Endometrial microvascular endothelial cells (primary cell): ENCODE data around the gene ZNF664. TPM values are rescaled to one million over a fixed set of nuclear protein-coding genes. Genes with fewer than 3 reads are reported as not detected.
"Not testable (repeated sequence)": the region's sequence is repeated elsewhere in the genome, so short reads cannot be mapped to it uniquely, and the experiment has no call there.

Experiments
- in situ Hi-C: cut with HindIII; loops from 2 replicates; pipeline ENCODE4 v1.10.0; 2017; ENCODE audit warnings: low sequenced_read_pairs, low pct_unique_long_range_greater_than_20kb; ENCODE audit errors: inconsistent ontology term
- total RNA-seq: library from RNA; depleted of rRNA; stranded (reverse); fragments of >200 nt; gene quantifications from one replicate; pipeline ENCODE4 v1.2.3, GENCODE V29; 2015; ENCODE audit errors: inconsistent ontology term

Gene ZNF664
- total RNA-seq, 1 donor from 2014 or later = 34.5 TPM

DNA sequence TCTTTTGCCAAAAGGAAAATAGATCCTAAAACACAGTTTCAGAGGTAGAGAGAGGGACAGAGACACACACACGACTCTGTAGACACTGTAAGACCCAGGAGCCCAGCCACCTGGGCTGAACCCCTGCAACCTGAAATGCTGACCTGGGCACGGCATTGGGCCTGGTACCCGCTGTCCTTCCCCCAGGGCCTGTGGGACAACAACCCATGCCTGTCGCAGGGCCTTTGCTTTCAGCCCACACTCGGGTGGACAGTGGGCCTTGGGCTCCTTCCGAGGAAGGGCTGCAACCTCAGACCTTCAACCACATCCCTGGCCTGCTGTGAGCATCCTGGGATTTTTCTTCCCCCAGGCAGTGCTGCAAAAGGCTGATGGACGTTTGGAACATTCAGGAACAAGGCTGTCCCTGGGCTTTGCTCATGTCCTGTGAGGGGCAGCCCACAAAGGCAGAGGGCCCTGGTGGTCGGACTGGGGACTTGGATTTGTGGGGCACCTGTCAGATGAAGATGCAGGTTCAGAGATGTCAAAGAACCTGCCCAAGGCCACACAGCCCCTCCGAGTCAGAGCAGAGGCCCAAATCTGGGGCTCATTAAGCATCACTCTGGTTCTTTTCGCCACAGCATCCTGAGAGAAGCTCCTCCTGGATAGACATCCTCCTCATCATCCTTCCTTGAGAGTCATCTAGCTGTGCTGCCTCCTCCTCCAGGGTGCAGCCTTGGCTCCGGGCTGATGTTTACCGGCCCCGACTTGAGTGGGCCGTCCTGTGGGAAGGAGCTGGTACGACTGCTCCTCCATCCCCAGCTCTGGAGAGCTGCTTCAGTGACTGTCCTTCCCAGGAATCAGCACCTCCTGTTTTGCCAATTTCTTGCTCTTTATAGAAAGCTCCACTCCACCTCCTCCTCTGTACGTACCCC lies 33.0 kb upstream of the ZNF664 start:
- in situ Hi-C loops = no loop called here

DNA sequence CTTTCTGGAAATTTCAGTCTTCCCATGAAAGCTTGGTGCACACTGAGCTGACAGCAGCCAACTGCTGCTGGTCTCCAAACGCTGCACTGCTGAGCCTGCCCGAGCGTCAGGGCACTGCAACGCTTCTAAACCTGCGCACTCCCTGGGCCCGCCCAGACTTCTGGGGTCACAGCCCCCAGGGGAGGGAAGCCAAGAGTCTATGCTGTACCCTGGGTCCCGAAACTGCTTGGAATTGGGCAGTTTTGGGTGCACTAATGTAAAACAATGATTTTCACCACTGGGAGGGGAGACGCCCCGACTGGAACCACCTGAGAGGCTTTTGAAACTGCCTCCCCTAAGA lies 32.4 kb upstream of the ZNF664 start:
- in situ Hi-C loops = no loop called here

DNA sequence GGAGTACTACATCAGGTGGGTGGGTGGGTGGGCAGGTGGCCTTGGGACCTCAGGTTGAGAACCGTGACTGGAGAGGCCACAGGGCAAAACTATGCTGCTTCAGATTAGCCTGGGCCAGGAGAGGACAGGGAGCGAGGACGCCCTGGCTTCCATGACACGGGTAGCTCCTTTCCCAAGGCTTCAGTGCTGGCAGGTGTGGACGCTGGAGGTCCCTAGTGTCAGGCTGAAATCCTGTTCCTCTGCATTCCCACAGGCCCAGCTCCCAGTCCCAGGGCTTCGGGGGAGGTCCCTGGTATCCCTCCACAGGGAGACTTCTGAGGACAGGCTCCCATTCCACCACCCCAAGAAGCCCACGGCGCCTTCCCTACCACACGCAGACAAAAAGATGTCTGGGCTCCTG lies 32.0 kb upstream of the ZNF664 start:
- in situ Hi-C loops = no loop called here

GRCh38 chr12:123941624-123942237 lies 31.3 kb upstream of the ZNF664 start:
- in situ Hi-C loops = no loop called here

- in situ Hi-C loops = no loop called here
Observed at GRCh38 chr12:123942238-123942653, 30.8 kb upstream of the ZNF664 start.

GRCh38 chr12:123942911-123943648 lies 29.9 kb upstream of the ZNF664 start:
- in situ Hi-C loops = no loop called here

- in situ Hi-C loops = no loop called here
Observed at GRCh38 chr12:123943816-123944215, 29.2 kb upstream of the ZNF664 start.

DNA sequence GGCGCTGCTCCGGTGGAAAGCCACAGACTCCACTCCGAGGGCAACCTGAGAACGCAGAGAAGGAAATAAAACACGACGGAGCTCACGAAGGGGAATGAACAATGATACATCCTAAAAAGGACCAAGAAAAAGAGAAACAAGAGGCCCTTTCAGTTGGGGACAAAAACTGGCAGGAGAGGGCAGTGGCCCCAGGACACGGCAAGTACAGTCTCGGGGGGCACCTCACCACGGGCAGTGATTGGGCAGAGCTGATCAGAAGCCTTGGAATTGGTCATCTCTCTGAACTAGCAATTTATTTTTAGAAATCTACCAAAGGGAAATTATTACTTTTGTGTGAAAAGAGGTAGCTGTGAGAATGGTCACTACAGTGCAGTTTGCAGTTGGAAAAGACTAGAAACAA lies 28.3 kb upstream of the ZNF664 start:
- in situ Hi-C loops = no loop called here

DNA sequence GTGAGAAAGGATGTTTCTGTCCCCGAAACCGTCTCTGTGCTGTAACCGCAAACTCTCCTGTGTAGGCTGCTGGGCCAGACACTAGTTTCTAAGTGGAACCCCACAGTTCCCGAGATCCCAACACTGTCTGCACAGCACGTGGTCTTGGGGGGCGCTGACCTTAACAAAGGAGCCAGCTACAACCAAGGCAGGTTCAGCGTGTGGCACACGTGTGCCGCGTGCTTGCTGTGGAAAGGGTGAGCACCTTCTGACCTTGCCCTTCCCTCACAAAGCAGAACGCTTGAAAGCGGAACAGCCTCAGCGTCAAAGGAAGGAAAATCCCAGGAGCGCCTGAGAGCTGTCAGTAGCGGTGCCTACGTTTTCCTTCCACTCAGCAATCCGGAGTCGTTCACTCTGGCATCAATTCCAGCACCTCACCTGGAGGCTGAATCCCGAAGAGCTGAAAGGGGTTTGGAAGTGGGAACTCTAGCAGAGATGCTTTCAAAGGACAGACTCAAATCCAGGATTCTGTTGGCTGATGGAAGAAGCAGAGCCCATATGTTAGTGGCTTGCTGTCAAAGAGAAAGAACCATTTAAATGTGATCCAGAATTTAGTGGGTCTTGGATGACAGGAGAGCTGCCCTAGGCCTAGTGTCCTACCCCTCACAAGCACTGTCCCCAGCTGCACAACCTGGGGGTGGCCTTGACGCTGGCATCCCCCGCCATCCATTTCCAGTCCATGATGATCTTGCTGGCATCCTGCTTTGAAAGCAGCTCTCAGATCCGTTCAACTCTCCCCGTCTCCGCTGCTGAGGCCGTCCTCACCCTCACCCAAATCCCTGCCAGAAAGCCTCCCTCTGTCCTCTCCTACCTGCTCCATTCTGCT lies 27.5 kb upstream of the ZNF664 start:
- in situ Hi-C loops = no loop called here

DNA sequence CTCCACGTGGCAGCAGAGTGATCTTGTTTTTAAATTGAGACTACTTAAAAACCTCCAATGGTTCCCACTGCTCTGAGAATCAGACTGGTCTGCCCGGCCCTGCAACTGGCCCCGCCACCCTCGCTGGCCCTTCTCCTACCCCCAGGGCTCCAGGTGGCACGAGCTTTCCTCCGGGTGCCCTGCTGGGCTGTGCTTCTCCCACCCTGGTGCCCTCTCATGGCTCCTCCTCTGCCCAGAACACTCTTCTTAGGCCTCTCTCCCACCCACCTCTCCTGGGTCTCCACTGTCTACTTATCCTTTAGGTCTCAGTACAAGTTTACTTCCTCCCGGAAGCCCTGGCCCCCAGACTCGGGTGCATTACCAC lies 26.9 kb upstream of the ZNF664 start:
- in situ Hi-C loops = no loop called here

DNA sequence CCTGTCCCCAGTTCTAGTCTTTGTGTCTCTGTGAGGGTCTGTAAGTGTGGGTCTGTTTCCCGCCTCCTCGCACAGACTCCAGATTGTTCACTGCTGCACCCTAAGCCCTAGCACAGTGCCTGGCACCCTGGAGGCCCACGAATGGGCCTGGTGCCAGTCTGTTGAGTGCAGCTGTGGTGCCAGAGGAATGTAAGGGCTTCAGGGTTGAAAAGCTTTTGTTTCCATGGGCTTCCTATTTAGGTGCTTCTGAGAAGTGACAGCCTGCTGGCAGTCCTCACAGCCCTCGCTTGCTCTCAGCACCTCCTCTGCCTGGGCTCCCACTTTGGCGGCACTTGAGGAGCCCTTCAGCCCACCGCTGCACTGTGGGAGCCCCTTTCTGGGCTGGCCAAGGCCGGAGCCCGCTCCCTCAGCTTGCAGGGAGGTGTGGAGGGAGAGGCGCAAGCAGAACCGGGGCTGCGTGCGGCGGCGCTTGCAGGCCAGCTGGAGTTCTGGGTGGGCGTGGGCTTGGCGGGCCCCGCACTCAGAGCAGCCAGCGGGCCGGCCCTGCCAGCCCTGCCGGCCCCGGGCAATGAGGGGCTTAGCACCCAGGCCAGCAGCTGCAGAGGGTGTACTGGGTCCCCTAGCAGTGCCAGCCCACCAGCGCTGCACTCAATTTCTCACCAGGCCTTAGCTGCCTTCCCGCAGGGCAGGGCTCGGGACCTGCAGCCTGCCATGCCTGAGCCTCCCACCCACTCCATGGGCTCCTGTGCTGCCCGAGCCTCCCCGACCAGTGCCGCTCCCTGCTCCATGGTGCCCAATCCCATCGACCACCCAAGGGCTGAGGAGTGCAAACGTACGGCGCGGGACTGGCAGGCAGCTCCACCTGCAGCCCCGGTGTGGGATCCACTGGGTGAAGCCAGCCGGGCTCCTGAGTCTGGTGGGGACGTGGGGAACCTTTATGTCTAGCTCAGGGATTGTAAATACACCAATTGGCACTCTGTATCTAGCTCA lies 26.2 kb upstream of the ZNF664 start:
- in situ Hi-C loops = not testable (repeated sequence)

- in situ Hi-C loops = not testable (repeated sequence)
Observed at GRCh38 chr12:123947531-123947930, 25.5 kb upstream of the ZNF664 start.

DNA sequence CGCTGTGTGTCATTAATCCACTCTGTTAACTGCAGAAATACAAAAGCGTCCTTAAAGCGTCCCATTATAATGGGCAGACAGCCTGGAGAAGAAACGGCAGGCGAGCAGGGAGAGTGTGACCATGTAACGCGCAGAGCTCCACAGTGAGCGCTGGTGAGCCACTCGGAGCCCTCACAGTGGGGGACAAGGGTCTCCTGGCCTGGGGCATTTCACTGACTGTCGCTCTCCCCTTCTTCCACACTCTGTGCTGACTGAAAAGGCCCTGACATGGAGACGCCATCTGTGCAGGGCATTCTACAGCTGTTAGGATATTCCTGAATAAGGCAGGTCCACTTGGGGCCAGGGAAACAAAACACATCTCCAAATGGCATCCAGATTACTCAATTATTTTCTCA lies 24.6 kb upstream of the ZNF664 start:
- in situ Hi-C loops = no loop called here

DNA sequence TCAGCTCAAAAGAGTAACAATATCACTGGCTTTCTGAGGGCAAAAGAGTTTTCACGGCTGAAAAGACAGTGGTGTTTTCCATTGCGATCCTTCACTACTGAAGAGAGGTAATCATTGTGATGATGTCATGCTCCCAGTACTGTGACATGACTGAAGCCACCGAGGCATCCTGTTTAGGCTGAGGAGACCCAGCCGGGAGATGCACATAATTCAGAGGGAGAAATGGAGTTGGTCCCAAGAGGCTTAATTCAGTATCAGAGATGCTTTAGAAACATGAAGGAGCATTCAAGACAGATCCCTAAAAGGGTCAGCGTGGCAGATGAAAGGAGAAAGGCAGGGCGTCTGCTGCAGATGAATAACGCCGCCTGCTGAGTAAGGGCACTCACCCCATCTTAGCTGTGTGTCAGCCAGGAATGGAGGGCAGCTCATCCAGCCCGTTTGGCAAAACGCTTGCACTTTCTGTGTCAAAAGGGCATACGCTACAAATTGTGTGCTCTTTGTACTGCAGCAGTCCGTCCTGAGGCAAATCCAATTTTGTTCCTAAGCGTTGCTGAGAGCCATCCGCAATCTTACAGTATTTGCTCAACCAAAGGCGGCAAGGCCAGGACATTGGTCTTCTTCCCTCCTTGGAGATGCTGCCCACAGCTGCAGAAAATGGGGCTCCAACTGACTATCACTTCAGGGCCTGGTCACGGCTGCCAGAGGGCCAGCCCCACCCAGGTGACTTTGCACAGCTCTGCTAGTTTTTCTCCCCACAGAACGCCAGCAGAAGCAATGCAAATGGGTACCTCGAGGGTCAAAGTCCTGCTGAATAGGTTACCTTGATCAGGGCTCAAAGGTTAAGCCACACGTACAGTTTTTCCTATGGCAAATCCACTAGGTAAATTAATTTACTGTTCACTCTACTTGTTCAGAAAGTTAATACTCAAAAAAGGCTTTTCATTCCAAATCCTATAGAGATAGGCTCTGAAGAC lies 23.9 kb upstream of the ZNF664 start:
- in situ Hi-C loops = no loop called here

GRCh38 chr12:123949770-123950165 lies 23.2 kb upstream of the ZNF664 start:
- in situ Hi-C loops = no loop called here

- in situ Hi-C loops = no loop called here
Observed at GRCh38 chr12:123950476-123951349, 22.3 kb upstream of the ZNF664 start.
